ENCODE results near the gene CHMP1A.
"Not testable (repeated sequence)": the region's sequence is repeated elsewhere in the genome, so short reads cannot be mapped to it uniquely, and the experiment has no call there.

The CHMP1A gene

GRCh38 chr16:89697616-89698331, 40.3 kb upstream of the CHMP1A start:
- no peaks in the 10 kb centered on the region for H3K9me3 ChIP-seq (ENCODE audit: control insufficient read depth in 1 of 2, low read length in 2 of 2)
- peaks cover 7 to 35% of the 10 kb centered on the region in 2 donors for H3K36me3 ChIP-seq (ENCODE audit: control insufficient read depth in 1 of 2, insufficient read depth in 2 of 2, low read length in 2 of 2)
- H3K4me3 ChIP-seq (ENCODE audit: low read depth in 1 of 2, low read length in 2 of 2) = no peak overlapping the region
- H3K27ac ChIP-seq (ENCODE audit: low read length) = no peak overlapping the region
- no peaks in the 10 kb centered on the region for H3K27me3 ChIP-seq (ENCODE audit: low read depth, low read length)
- peaks cover 0 to 15% of the 10 kb centered on the region in 2 donors for H3K4me1 ChIP-seq (ENCODE audit: control insufficient read depth in 1 of 2, insufficient read depth in 2 of 2, low read length in 2 of 2)

- Histone ChIP-seq H3K27ac (ENCODE audit: low read length) (no peak overlapping the region), H3K4me1 (ENCODE audit: control insufficient read depth in 1 of 2, insufficient read depth in 2 of 2, low read length in 2 of 2) (peaks cover 0 to 15% of the 10 kb centered on the region in 2 donors), H3K36me3 (ENCODE audit: control insufficient read depth in 1 of 2, insufficient read depth in 2 of 2, low read length in 2 of 2) (peaks cover 7 to 39% of the 10 kb centered on the region in 2 donors), H3K27me3 (ENCODE audit: low read depth, low read length) (no peaks in the 10 kb centered on the region), H3K9me3 (ENCODE audit: control insufficient read depth in 1 of 2, low read length in 2 of 2) (no peaks in the 10 kb centered on the region), H3K4me3 (ENCODE audit: low read depth in 1 of 2, low read length in 2 of 2) (no peak overlapping the region)
Measured at GRCh38 chr16:89697161-89697615, 39.7 kb upstream of the CHMP1A start.

- peaks cover 0 to 12% of the 10 kb centered on the region in 2 donors for H3K4me1 ChIP-seq (ENCODE audit: control insufficient read depth in 1 of 2, insufficient read depth in 2 of 2, low read length in 2 of 2)
- H3K36me3 ChIP-seq (ENCODE audit: control insufficient read depth in 1 of 2, insufficient read depth in 2 of 2, low read length in 2 of 2) = peaks cover 8 to 44% of the 10 kb centered on the region in 2 donors
- no peak overlapping the region for H3K4me3 ChIP-seq (ENCODE audit: low read depth in 1 of 2, low read length in 2 of 2)
- H3K27ac ChIP-seq (ENCODE audit: low read length) = no peak overlapping the region
- no peaks in the 10 kb centered on the region for H3K27me3 ChIP-seq (ENCODE audit: low read depth, low read length)
- no peaks in the 10 kb centered on the region for H3K9me3 ChIP-seq (ENCODE audit: control insufficient read depth in 1 of 2, low read length in 2 of 2)
Measured at GRCh38 chr16:89696670-89697128, 39.2 kb upstream of the CHMP1A start.

GRCh38 chr16:89695875-89696669, 38.6 kb upstream of the CHMP1A start:
- no peaks in the 10 kb centered on the region for H3K9me3 ChIP-seq (ENCODE audit: control insufficient read depth in 1 of 2, low read length in 2 of 2)
- no peak overlapping the region for H3K27ac ChIP-seq (ENCODE audit: low read length)
- H3K36me3 ChIP-seq (ENCODE audit: control insufficient read depth in 1 of 2, insufficient read depth in 2 of 2, low read length in 2 of 2) = peaks cover 11 to 50% of the 10 kb centered on the region in 2 donors

GRCh38 chr16:89695086-89695874, 37.8 kb upstream of the CHMP1A start:
- Histone ChIP-seq H3K27me3 (ENCODE audit: low read depth, low read length) (no peaks in the 10 kb centered on the region), H3K4me1 (ENCODE audit: control insufficient read depth in 1 of 2, insufficient read depth in 2 of 2, low read length in 2 of 2) (peaks cover 0 to 6% of the 10 kb centered on the region in 2 donors), H3K4me3 (ENCODE audit: low read depth in 1 of 2, low read length in 2 of 2) (no peak overlapping the region), H3K9me3 (ENCODE audit: control insufficient read depth in 1 of 2, low read length in 2 of 2) (no peaks in the 10 kb centered on the region), H3K36me3 (ENCODE audit: control insufficient read depth in 1 of 2, insufficient read depth in 2 of 2, low read length in 2 of 2) (peaks cover 15 to 57% of the 10 kb centered on the region in 2 donors), H3K27ac (ENCODE audit: low read length) (no peak overlapping the region)

More at GRCh38 chr16:89695875-89696669, 38.6 kb upstream of the CHMP1A start:
- Histone ChIP-seq H3K27me3 (ENCODE audit: low read depth, low read length) (no peaks in the 10 kb centered on the region), H3K4me3 (ENCODE audit: low read depth in 1 of 2, low read length in 2 of 2) (no peak overlapping the region), H3K4me1 (ENCODE audit: control insufficient read depth in 1 of 2, insufficient read depth in 2 of 2, low read length in 2 of 2) (peaks cover 0 to 11% of the 10 kb centered on the region in 2 donors)

GRCh38 chr16:89694784-89695085, 37.2 kb upstream of the CHMP1A start:
- not testable (repeated sequence) for H3K9me3 ChIP-seq (ENCODE audit: control insufficient read depth in 1 of 2, low read length in 2 of 2); H3K27ac ChIP-seq (ENCODE audit: low read length); H3K4me1 ChIP-seq (ENCODE audit: control insufficient read depth in 1 of 2, insufficient read depth in 2 of 2, low read length in 2 of 2); H3K4me3 ChIP-seq (ENCODE audit: low read depth in 1 of 2, low read length in 2 of 2); H3K27me3 ChIP-seq (ENCODE audit: low read depth, low read length)
- peaks cover 15 to 57% of the 10 kb centered on the region in 2 donors for H3K36me3 ChIP-seq (ENCODE audit: control insufficient read depth in 1 of 2, insufficient read depth in 2 of 2, low read length in 2 of 2)

- no peaks in the 10 kb centered on the region for H3K4me1 ChIP-seq (ENCODE audit: control insufficient read depth in 1 of 2, insufficient read depth in 2 of 2, low read length in 2 of 2)
- H3K9me3 ChIP-seq (ENCODE audit: control insufficient read depth in 1 of 2, low read length in 2 of 2) = no peaks in the 10 kb centered on the region
- no peak overlapping the region for H3K27ac ChIP-seq (ENCODE audit: low read length)
- H3K36me3 ChIP-seq (ENCODE audit: control insufficient read depth in 1 of 2, insufficient read depth in 2 of 2, low read length in 2 of 2) = peaks cover 18 to 57% of the 10 kb centered on the region in 2 donors
- H3K4me3 ChIP-seq (ENCODE audit: low read depth in 1 of 2, low read length in 2 of 2) = no peak overlapping the region
- H3K27me3 ChIP-seq (ENCODE audit: low read depth, low read length) = no peaks in the 10 kb centered on the region
Measured at GRCh38 chr16:89693931-89694783, 36.6 kb upstream of the CHMP1A start.

- no peak overlapping the region for H3K4me3 ChIP-seq (ENCODE audit: low read depth in 1 of 2, low read length in 2 of 2)
- peaks cover 22 to 57% of the 10 kb centered on the region in 2 donors for H3K36me3 ChIP-seq (ENCODE audit: control insufficient read depth in 1 of 2, insufficient read depth in 2 of 2, low read length in 2 of 2)
- H3K9me3 ChIP-seq (ENCODE audit: control insufficient read depth in 1 of 2, low read length in 2 of 2) = no peaks in the 10 kb centered on the region
- H3K27me3 ChIP-seq (ENCODE audit: low read depth, low read length) = no peaks in the 10 kb centered on the region
- no peak overlapping the region for H3K27ac ChIP-seq (ENCODE audit: low read length)
- H3K4me1 ChIP-seq (ENCODE audit: control insufficient read depth in 1 of 2, insufficient read depth in 2 of 2, low read length in 2 of 2) = no peaks in the 10 kb centered on the region
Measured at GRCh38 chr16:89693289-89693731, 35.8 kb upstream of the CHMP1A start.

GRCh38 chr16:89691986-89692569, 34.6 kb upstream of the CHMP1A start:
- Histone ChIP-seq H3K4me1 (ENCODE audit: control insufficient read depth in 1 of 2, insufficient read depth in 2 of 2, low read length in 2 of 2) (peaks cover 0 to 9% of the 10 kb centered on the region in 2 donors), H3K9me3 (ENCODE audit: control insufficient read depth in 1 of 2, low read length in 2 of 2) (no peaks in the 10 kb centered on the region), H3K36me3 (ENCODE audit: control insufficient read depth in 1 of 2, insufficient read depth in 2 of 2, low read length in 2 of 2) (peaks cover 22 to 47% of the 10 kb centered on the region in 2 donors), H3K27me3 (ENCODE audit: low read depth, low read length) (no peaks in the 10 kb centered on the region), H3K27ac (ENCODE audit: low read length) (no peak overlapping the region), H3K4me3 (ENCODE audit: low read depth in 1 of 2, low read length in 2 of 2) (no peak overlapping the region)

- Histone ChIP-seq H3K27me3 (ENCODE audit: low read depth, low read length) (no peaks in the 10 kb centered on the region), H3K4me1 (ENCODE audit: control insufficient read depth in 1 of 2, insufficient read depth in 2 of 2, low read length in 2 of 2) (peaks cover 0 to 9% of the 10 kb centered on the region in 2 donors), H3K4me3 (ENCODE audit: low read depth in 1 of 2, low read length in 2 of 2) (no peak overlapping the region), H3K9me3 (ENCODE audit: control insufficient read depth in 1 of 2, low read length in 2 of 2) (no peaks in the 10 kb centered on the region), H3K27ac (ENCODE audit: low read length) (no peak overlapping the region), H3K36me3 (ENCODE audit: control insufficient read depth in 1 of 2, insufficient read depth in 2 of 2, low read length in 2 of 2) (peaks cover 22 to 47% of the 10 kb centered on the region in 2 donors)
Measured at GRCh38 chr16:89691231-89691985, 33.9 kb upstream of the CHMP1A start.
